Endometrial microvascular endothelial cells (primary cell): ENCODE measurements around the gene SMC3. TPM values are rescaled to one million over a fixed set of nuclear protein-coding genes. Genes with fewer than 3 reads are reported as not detected.
"Not testable (repeated sequence)": the region's sequence is repeated elsewhere in the genome, so short reads cannot be mapped to it uniquely, and the experiment has no call there.

Experiments
- in situ Hi-C: cut with HindIII; loops from 2 replicates; pipeline ENCODE4 v1.10.0; 2017; ENCODE audit warnings: low sequenced_read_pairs, low pct_unique_long_range_greater_than_20kb; ENCODE audit errors: inconsistent ontology term
- total RNA-seq: library from RNA; depleted of rRNA; stranded (reverse); fragments of >200 nt; gene quantifications from one replicate; pipeline ENCODE4 v1.2.3, GENCODE V29; 2015; ENCODE audit errors: inconsistent ontology term

The SMC3 gene
- total RNA-seq, 1 donor from 2014 or later = 21.6 TPM

DNA sequence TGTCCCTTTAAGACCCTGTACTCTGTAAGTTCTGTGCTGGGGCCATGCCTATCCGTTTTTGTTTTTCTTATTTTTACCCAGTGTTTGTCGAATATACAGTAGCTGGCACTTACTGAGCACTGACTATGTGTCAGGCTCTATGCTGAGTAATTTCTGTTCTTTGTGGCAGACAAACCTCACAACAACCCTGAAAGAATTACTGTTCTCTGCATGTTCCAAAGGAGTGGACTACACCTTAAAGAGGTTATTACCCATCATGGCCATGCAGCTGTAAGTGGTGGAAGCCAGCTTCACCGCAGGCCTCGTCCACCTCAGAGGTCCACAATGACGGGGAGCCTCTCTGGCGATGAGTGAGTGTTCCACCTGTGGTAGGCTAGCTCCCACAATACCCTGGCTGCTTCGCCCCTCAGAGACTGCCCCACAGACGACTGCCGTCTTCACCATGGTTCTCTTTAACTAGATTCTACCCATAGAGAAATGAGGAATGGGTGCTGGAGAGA lies 46.6 kb downstream of the SMC3 start:
- in situ Hi-C loops = no loop called here

DNA sequence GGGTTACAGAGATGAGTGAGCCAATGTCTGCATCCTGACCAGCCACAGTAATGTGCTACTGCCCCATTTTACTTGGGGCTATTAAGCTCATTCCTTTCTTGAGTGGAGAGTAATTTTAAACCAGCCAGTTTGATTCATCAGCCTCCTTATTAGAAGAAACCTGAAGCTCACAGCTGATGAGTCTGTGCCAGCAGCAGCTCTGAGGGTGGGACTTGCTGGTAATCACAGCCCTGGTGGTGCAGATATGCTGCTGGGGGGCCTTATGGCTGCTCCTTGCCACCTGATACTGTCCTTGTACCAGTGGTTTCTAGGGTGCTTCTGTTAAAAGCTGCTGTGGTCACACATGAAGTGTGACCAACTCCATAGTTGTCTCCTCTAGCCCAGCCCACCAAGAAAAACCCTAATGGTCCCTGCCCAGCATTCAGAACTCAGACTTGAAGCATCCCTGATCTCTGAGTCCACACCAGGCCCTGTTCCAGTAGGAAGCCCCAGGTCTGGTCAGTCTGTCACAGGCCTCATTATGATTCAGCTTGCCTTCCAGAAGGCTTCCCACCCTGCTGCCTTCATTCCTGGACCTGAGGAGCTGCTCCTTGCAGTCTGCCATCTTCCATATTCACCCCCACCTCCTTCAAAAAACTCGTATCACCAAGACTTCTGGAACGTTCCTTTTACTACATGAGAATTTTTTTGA lies 47.7 kb downstream of the SMC3 start:
- in situ Hi-C loops = no loop called here

DNA sequence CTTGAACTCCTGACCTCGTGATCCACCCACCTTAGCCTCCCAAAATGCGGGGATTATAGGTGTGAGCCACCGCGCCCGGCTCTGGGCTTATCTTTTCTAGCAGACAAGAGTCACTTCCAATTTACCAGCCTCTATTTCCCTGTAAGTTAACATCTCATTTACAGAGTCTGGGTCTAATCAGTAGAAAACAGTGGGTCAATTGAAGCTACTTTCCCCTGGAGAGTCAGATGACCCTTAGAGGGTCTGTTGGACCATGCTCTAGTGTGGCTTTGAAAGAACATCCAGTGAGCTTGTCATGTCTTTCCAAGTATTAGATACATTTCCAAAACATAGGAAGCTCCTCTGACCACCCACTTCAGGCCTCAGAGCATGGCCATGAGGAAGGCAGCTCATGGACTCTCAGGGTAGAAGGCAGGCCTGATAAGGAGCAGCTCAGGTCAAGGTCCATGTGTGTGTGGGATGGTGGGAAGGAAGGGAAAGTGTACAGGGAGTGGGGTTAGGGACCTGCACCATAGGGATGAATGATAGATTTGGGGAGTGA lies 49.1 kb downstream of the SMC3 start:
- in situ Hi-C loops = no loop called here

DNA sequence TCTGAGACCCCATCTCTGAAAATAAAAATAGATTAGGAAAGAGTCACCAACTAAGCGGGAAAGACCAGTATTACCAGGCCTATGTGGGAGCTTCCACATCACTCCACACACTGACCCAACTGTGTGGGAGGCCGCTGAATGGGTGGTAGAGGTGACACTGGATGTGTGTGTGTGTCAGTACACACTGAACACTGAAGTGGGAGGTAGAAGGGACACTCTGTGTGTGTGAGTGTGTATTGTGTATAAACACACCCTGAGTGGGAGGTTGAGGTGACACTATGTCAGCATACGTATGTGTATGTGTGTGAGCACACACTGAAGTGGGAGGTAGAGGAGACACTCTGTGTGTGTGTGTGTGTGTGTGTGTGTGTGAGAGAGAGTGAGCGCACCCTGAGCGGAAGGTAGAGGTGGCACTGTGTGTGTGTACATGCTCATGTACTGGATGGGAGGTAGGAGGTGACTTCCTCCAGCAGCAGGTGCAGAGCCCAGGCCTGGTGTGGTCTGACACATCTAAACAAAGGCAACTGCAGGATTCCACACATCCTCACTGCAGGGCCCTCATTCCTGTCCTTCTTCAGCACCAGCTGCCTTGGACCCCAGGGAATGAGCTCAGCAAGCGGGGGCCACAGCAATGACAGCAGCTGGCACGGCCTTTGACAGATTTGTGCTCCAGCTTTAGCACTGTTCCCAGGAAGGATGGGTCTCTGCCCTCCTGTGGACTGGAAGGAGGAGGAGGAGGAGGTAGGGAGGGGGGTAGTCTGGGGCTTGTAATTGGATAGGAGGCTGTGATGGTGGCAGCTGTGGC lies 50.1 kb downstream of the SMC3 start:
- in situ Hi-C loops = no loop called here

DNA sequence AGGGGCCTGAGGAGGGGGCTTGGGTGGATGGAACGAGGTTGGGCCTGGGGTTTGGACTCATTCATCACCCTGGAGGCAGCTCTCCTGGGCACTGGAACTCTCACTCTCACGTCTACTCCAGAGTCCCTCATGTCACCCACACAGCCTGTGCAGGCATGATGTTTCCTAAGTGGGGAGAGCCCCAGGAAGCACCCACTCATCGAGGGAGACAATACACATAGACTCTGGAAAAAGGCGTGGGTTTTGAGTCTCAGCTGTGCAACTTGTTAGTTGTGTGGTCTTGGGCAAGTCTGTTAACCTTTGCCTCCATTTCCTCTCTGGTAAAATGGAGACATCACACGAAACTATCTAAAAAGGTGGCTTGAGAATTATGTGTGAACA lies 50.7 kb downstream of the SMC3 start:
- in situ Hi-C loops = no loop called here

DNA sequence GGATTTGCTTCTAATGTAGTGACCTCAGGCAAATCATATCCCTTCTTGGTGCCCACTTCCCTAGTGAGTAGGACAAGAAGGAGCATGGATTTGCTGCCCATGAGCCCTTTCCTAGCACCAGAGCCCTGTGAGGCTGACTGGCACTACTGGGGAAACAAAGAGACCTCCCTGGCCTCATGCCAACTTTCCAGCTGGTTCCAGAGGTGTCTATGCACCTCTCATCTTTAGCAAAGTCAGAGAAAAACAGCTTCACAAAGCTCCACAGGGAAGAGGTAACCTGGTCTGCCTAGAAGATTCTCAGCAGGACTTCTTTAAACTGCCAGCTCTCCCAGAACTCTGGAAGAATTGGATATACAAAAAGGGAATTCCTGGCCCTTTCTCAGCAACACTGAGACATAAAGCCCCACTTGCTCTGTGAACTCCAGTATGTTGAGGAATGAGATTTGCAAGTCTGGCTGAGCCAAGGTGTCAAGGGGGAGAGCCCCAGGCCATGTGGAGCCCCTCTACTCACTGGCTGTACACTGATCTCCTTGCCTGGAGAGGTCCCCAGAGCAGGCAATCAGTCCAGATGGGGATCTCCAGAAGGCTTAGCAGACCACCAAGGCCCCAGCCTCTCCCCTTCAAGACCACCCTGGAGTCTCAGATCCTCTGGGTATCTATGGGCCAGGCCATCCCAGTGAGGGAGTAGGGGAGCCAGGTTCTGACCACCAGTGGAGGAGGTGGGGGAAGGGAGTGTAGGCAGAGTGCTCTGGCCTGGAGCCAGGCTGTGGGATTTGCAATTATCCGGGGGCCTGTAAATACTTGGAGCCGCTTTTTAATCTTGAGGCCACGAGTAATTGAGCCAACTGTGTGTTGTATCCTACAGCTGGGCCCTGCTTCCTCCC lies 52.3 kb downstream of the SMC3 start:
- in situ Hi-C loops = no loop called here

DNA sequence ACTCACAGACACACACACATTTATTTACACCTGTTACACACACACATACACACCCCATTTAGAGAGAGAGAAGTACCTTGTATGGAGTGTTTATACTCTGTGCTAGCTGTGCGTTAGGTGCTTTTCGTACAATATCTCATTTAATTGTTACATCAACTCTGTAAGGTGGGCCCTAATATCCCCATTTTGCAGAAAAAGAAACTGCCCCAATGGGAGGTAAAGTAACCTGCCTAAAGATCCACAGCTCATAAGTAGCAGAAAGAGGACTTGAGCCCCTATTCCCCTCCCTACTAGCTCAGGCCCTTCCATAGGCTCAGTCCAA lies 52.9 kb downstream of the SMC3 start:
- in situ Hi-C loops = no loop called here

DNA sequence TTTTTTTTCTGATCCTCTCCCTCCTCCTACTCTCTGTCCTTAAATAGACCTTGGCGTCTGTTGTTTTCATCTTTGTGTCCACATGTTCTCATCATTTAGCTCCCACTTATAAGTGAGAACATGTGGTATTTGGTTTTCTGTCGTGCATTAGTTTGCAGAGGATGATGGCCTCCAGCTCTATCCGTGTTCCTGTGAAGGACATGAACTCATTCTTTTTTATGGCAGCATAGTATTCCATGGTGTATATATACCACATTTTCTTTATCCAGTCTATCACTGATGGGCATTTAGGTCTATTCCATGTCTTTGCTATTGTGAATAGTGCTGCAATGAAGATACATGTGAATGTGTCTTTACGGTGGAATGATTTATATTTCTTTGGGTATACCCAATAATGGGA lies 55.8 kb downstream of the SMC3 start:
- in situ Hi-C loops = not testable (repeated sequence)

DNA sequence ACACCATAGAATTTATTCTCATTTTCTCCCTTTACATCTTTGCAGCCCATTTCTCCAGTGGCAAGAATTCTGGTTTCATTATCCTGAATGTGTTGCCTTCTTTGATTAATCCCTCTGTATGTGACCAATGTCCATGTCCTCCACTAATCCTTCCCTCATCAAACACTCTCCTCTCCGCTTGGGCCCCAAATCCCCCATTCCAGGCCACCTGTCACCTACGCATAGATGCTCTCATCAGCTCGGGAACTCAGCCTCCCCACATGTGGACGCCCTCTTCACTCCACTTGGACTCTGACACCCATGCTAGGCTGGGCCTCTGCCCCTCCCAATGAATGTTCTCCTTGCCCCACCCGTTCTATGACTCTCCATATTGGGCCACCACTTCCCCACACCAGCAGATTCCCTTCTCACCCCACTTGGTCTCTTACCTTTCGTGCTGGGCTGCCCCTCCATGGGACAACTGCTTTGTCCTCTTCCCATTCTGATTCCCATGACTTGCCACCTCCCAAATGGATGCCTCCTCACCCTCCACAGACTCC lies 57.9 kb downstream of the SMC3 start:
- in situ Hi-C loops = no loop called here

DNA sequence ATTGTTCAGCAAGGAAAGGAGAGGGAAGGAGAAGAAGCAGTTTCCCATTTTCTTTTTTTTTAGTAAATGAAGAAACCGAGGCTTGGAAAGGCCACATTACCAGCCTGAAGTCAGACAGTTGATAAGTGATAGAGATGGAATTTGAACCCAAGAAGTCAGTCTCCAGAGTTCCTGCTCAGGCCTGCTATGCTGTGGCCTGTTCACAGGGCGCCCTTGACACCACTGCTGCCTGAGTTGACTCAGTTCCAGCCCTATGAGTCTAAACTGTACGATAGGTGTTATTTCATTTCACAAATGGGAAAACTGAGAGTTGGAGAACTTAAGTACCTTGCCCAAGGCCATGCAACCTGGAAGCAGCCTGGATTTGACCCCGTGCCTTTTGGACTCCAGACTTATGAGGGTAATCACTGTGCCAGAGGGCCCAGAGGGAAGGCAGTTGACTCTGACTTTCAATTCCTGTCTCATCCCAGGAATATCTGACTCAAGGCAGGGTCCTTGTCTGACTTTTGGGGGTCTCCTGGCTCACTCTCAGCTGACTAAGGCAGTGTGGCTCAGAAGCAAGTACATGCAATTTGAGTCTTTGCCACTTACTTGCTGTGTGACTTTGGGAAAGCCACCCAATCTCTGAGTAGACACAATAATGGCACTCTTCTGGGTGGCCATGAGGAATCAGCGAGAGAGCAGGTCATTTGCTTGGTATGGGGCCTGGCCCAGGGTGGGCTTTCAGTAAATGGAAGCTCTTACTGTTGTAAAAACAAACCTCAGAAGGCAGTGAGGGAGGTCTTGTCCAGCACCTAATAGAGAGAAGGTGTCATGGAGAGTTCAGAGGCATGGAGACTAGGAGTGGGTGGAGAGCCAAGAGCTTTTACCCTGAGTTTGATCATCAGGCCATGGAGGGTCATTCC lies 58.7 kb downstream of the SMC3 start:
- in situ Hi-C loops = no loop called here

DNA sequence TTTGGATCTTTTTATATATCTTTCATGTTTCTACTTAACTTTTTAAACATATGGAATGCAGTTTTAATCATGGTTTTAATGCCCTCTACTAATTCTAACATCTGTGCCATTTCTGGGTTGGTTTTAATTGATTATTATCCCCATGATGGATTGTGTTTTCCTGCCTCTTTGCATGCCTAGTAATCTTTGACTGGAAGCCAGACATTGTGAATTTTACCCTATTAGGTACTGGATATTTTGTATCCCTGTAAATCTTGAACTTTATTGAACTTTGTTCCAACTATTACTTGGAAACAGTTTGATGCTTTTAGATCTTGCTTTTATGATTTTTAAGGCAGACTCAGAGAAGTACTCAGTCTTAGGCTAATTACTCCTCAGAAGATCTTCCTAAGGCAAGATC lies 60.7 kb downstream of the SMC3 start:
- in situ Hi-C loops = no loop called here

DNA sequence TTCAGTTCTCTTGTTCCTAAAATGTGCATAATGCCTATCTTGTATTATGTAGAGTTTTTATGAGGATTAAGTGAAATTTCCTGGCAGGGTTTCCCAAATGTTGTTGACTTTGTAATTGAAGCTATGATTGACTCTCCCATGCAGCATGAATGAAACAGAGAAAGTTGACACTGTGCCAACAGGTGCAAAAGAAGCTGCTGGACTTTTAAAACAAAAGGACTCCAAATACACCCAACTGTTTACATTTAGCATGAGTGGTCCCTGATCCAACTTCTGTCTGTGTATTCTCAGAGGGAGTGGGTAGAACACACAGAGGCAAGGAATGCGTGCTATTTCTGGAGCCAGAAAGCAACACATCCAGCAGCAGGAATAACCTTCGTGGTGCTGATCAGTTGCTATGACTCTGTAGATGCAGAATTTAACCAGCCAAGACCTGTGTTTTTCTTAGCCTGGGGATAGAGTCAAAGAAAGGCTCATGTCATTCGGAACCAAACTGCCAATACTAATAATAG lies 62.2 kb downstream of the SMC3 start:
- in situ Hi-C loops = no loop called here

DNA sequence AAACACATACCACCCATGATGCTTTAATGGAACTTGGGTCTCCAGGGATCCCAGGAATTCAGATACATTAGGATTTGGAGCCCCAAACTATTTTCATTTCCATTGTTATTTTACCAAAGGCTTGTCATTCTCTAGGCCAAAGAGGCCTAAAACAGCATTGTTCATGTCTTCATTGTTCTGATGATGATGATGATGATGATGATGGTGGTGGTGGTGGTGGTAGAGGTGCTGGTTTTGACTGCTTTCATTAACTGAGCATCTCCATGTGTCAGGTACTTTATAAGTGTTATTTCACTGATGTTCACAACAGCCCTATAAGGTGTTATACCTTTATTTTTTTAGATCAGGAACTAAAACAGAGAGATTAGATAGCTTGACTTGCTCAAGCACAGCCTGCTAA lies 64.4 kb downstream of the SMC3 start:
- in situ Hi-C loops = no loop called here

DNA sequence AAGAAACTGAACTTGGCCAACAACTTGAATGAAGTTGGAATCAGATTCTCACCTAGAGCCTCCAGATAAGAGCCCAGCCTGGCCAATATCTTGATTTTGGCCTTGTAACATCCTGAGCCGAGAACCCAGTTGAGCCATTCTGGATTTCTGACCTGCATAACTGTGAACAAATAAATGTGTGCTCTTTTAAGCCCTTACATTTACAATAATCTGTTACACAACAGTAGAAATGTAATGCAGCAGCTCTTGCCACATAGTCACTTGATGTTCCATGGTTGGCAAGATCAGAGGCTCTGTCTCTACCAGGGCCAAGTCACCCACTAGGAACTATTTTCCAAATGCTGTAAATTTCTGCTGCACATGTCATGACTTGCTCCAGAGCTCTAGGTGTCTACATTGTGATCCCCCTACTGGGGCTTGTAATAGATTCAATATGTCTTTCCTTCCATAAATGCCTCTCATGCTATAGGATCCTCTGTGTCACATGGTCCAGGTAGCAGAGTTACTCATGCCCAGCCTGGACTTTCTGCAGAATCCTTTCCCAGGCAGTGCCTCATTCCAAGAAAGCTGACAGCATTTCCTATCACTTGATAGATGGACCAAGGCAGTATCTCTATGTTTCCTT lies 65.2 kb downstream of the SMC3 start:
- in situ Hi-C loops = no loop called here

DNA sequence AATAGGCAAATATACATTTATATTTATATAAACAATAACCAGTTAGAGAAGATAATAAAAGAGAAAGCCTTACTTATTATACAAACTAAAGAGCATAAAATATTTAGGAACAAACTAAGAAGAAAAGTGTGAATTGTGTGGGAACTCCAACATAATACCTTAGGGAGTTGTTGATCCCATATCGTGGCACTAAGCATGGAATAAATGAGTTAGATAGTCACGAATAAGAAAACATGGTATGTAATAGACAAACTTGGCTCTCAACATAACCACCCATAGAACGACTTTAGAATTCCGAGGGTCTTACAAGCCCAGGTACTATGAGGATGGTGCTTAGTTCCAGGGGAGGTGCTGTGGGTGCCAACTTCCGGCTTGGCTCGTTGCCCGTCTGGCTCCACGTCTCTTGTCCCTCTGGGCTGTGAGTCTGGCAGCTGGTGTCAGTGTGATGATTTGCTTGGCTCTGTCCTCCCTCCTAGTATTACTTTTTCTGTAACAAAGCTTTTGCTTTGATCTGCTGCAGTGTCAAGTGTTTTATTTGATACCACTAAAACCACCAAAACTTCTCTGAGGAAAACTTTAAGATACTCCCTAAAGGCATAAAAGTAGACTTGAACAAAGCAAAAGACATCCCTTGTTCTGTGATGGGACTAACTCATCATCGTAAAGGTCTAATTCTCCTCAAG lies 67.2 kb downstream of the SMC3 start:
- in situ Hi-C loops = no loop called here

DNA sequence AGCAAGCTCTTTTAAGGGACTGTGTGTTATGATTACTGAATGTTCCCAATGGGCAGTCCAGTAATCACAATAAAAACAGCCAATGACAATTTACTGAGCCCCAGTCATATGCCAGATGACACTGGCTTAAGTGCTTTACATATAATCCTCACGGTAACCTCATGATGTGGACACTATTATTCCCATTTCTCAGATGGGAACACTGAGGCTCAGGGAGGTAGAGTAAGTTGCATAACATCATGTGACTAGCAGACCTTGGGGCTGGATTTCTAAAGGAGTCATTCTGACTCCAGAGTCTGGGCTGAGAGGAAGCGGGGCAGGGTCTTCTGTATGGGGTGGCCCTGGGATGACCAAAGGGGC lies 69.1 kb downstream of the SMC3 start:
- in situ Hi-C loops = no loop called here

DNA sequence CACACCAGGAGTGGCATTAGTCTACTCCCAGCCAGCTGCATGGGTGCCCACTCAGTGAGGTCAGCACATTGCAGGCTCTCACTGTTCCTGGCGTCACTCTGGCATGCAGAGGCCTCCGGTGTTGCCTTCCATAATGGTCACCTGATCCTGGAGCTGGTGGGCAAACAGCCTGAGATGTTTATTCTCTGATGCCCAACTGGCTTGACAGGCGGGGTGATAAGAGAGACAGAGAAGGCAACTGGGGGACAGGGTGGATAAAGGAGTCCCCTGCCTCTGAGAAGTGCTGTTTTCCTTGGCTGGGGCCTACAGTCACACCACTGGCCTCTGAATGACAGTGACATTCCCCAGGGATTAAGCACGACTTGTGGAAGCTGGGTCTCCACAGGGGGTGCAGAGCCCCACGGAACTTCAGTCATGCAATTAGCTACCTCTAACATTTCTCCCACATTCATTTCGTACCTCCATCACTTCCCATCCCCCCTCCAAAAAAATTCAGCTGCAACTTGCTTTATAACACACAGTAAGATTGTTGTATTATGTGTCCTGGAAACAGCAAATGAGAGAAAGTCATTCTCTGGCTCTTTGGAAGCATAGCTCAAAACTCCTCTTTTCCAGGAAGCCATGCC lies 69.5 kb downstream of the SMC3 start:
- in situ Hi-C loops = no loop called here
